PC-3 (cell line): ENCODE measurements around the gene RAB1A. TPM values are rescaled to one million over a fixed set of nuclear protein-coding genes. Genes with fewer than 3 reads are reported as not detected.

Experiments
- ATAC-seq: fragments of 200-7000 bp; cut with Tn5 transposase; 2 replicates; pipeline ENCODE4 v1.9.1; 2020; ENCODE audit warnings: mild to moderate bottlenecking, moderate library complexity
- Bru-seq: library from RNA; stranded (reverse); fragments of 400-500 nt; gene quantifications from one replicate; lab custom pipeline; 2021; lab: Mats Ljungman, UMichigan
- BruChase-seq, 2 experiments: library from RNA; stranded (reverse); fragments of 400-500 nt; gene quantifications; one replicate each; lab custom pipeline; 2021; lab: Mats Ljungman, UMichigan
- BruUV-seq: library from RNA; stranded (reverse); fragments of 400-500 nt; replicated peaks from 2 replicates; lab custom pipeline; 2021; lab: Mats Ljungman, UMichigan
- CTCF ChIA-PET: fragments of 300-600 bp; sonication (Branson Sonifier 250); formaldehyde crosslinking; loops from one replicate; lab custom pipeline; 2022; ENCODE audit warnings: antibody characterized with exemption; lab: Charles Lee
- POLR2A ChIA-PET: fragments of 300-600 bp; sonication (Branson Sonifier 250); formaldehyde crosslinking; loops from one replicate; lab custom pipeline; 2022; ENCODE audit warnings: antibody characterized with exemption; ENCODE audit not compliant: unreplicated experiment; lab: Charles Lee
- DNase-seq: peaks from one replicate; pipeline ENCODE4 v3.0.0-alpha.2; 2015
- H2AFZ ChIP-seq: fragments of 300-600 bp; sonication (generic); 2 replicates; pipeline ENCODE4 v1.6.0; 2016; ENCODE audit warnings: antibody characterized with exemption, low read length
- H3F3A ChIP-seq: fragments of 300-600 bp; sonication (generic); one replicate; pipeline ENCODE4 v1.6.0; 2017; ENCODE audit warnings: antibody characterized with exemption, low read length, control low read depth, mild to moderate bottlenecking; ENCODE audit not compliant: unreplicated experiment
- H3K27ac ChIP-seq: fragments of 300-600 bp; sonication (generic); 2 replicates; pipeline ENCODE4 v1.5.1; 2016; ENCODE audit warnings: mild to moderate bottlenecking, low read length
- H3K27me3 ChIP-seq: fragments of 300-600 bp; sonication (generic); 2 replicates; pipeline ENCODE4 v1.6.1; 2016; ENCODE audit warnings: low read length, mixed read lengths
- H3K36me3 ChIP-seq: fragments of 300-600 bp; sonication (generic); 2 replicates; pipeline ENCODE4 v1.6.1; 2016; ENCODE audit warnings: low read depth, mixed run types, low read length, mixed read lengths
- H3K4me1 ChIP-seq: fragments of 300-600 bp; sonication (generic); 2 replicates; pipeline ENCODE4 v1.5.1; 2016; ENCODE audit warnings: low read length; ENCODE audit not compliant: insufficient read depth
- H3K4me2 ChIP-seq: fragments of 300-600 bp; sonication (generic); 2 replicates; pipeline ENCODE4 v1.6.0; 2016; ENCODE audit warnings: low read length
- H3K4me3 ChIP-seq: fragments of 300-600 bp; sonication (generic); 2 replicates; pipeline ENCODE4 v1.5.1; 2016; ENCODE audit warnings: mild to moderate bottlenecking, low read length, mixed read lengths
- H3K79me2 ChIP-seq: fragments of 300-600 bp; sonication (generic); 2 replicates; pipeline ENCODE4 v1.6.1; 2017; ENCODE audit warnings: low read length, mixed read lengths
- H3K9ac ChIP-seq: fragments of 300-600 bp; sonication (generic); 2 replicates; pipeline ENCODE4 v1.6.0; 2016; ENCODE audit warnings: mild to moderate bottlenecking, low read length
- H3K9me2 ChIP-seq: fragments of 300-600 bp; sonication (generic); replicated peaks from 2 replicates; pipeline ENCODE4 v1.6.1; 2016; ENCODE audit warnings: mixed run types, low read length, mixed read lengths
- H3K9me3 ChIP-seq: fragments of 300-600 bp; sonication (generic); 2 replicates; pipeline ENCODE4 v1.6.1; 2016; ENCODE audit warnings: low read length, mixed read lengths
- H4K20me1 ChIP-seq: fragments of 300-600 bp; sonication (generic); 2 replicates; pipeline ENCODE4 v1.6.1; 2016; ENCODE audit warnings: low read length, mixed read lengths
- EZH2 ChIP-seq: fragments of 300-600 bp; sonication (generic); IDR thresholded peaks from one replicate; pipeline ENCODE4 v1.6.1; 2017; ENCODE audit warnings: antibody characterized with exemption, mild to moderate bottlenecking, low read length; ENCODE audit not compliant: unreplicated experiment
- EZH2phosphoT487 ChIP-seq: fragments of 300-600 bp; sonication (generic); IDR thresholded peaks from 2 replicates; pipeline ENCODE4 v1.6.1; 2018; ENCODE audit warnings: mild to moderate bottlenecking, antibody characterized with exemption, low read length, borderline replicate concordance
- intact Hi-C: fragments of 100-400 bp; cut with micrococcal nuclease; formaldehyde crosslinking; loops from 2 replicates; pipeline ENCODE4 v1.9.0; 2023
- long read RNA-seq: library from polyadenylated mRNA; unstranded; transcript quantifications from one replicate; pipeline ENCODE4 v2.0.0, GENCODE V29; 2021; ENCODE audit not compliant: unreplicated experiment
- total RNA-seq: library from RNA; depleted of rRNA; stranded (reverse); fragments of >200 nt; gene quantifications from 2 replicates; pipeline ENCODE4 v1.2.3, GENCODE V29; 2014; rRNA removed
- TF ChIP-seq, protein P1 (sequence below): fragments of 300-600 bp; sonication (generic); conservative IDR thresholded peaks from 2 replicates; pipeline ENCODE4 v1.5.1; 2017; ENCODE audit warnings: antibody characterized with exemption, low read depth, mild to moderate bottlenecking, low read length

RAB1A gene
- total RNA-seq (96.9 and 97.3 TPM in 2 replicates), Bru-seq, nascent RNA (percentile 96 among the genes with signal in this experiment), BruChase-seq, experiment 1, labeled RNA remaining after a 6-hour chase (percentile 97 among the genes with signal in this experiment), BruChase-seq, experiment 2, labeled RNA remaining after a 2-hour chase (percentile 97 among the genes with signal in this experiment)
- long read RNA-seq, transcript RAB1A-203 (6 exons, 2,447 nt): major isoform, 231 of 277 reads
- long read RNA-seq, partial matches to known transcripts: 3 of 277 reads
- long read RNA-seq, other reads (novel, unspliced or antisense): 38 of 277 reads

DNA sequence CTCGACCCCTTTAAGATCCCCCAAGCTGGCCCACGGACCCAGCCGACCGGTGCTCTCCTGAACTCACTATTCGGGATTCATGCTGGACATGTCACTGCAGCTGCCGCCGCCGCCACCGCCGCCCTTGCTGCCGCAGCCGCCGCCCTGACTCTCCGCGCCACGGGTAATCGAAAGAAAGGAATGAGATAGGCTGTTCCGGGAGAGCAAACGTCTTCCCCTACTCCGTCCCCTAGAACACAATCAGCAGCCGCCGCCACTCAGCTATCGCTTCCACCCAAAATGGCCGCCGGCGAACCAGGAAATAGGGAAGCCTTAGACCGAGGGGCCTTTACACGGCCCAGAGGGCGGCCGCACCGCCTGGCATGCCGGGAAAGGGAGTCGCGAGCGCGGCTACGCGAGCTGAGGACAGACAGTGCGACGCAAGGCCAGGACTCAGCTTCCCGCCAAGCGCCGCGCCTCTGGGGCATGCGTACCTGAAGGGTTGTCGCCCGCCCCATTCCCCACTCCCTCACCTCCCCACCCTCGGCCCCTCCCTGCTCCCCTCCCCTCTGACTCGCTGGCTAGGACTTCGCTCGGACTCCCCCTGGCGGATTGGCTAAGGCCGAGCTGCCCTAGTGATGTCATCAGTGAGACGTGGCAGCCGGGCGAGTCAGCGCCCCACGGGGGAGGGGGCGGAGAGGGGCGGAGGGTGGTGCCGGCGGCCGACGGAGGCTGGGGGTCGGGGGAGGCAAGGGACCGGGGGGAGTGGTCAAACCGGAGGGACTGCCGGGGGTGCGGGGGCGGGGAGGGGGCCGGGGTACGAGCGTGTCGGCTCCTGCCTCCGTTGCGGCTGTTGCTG, at the start of gene RAB1A:
Gene RAB1A, minus strand, starts transcription at position 281 of the 838 bp plus-strand sequence. Its CDS starts 191 bp downstream, at position 90.
- Histone ChIP-seq H3K9me2 (no peaks in the 10 kb centered on the region), H4K20me1 (peaks cover 43% of the 10 kb centered on the region), H2AFZ (peak within 1 kb of the TSS; percentile 96), H3K9me3 (no peaks in the 10 kb centered on the region), H3K9ac (peak within 1 kb of the TSS; percentile 99), H3K4me2 (peak within 1 kb of the TSS; percentile 91), H3K36me3 (no peaks in the 10 kb centered on the region), H3K79me2 (peaks cover 49% of the 10 kb centered on the region), H3F3A (no peaks in the 10 kb centered on the region), H3K27me3 (no peaks in the 10 kb centered on the region), H3K4me1 (peaks cover 19% of the 10 kb centered on the region), H3K4me3 (peak within 1 kb of the TSS; percentile 100), H3K27ac (peak within 1 kb of the TSS; percentile 78)
- peak; percentile 97 for ATAC-seq
- TF ChIP-seq, protein P1, sequence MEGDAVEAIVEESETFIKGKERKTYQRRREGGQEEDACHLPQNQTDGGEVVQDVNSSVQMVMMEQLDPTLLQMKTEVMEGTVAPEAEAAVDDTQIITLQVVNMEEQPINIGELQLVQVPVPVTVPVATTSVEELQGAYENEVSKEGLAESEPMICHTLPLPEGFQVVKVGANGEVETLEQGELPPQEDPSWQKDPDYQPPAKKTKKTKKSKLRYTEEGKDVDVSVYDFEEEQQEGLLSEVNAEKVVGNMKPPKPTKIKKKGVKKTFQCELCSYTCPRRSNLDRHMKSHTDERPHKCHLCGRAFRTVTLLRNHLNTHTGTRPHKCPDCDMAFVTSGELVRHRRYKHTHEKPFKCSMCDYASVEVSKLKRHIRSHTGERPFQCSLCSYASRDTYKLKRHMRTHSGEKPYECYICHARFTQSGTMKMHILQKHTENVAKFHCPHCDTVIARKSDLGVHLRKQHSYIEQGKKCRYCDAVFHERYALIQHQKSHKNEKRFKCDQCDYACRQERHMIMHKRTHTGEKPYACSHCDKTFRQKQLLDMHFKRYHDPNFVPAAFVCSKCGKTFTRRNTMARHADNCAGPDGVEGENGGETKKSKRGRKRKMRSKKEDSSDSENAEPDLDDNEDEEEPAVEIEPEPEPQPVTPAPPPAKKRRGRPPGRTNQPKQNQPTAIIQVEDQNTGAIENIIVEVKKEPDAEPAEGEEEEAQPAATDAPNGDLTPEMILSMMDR: peak; percentile 15; the same call in 1 of the 2 replicates
- no peak for TF ChIP-seq EZH2phosphoT487
- peak; percentile 99 for DNase-seq
- ChIA-PET CTCF (interaction anchor here (0.6 to 1.4 kb wide), 10 partner anchors 8 to 379 kb away, joined by 3 to 11 read pairs (median 4); no protein-coding TSS in a partner anchor), POLR2A (interaction anchor here (0.5 to 1.2 kb wide), 9 partner anchors 24 to 988 kb away, joined by 4 to 17 read pairs (median 6); partner anchors contain the start of gene ACTR2)
- intact Hi-C loops: loop anchor here (1.0 to 2.0 kb wide), 4 partner anchors 39 to 97 kb away; partner anchors contain the start of gene ACTR2
- no TSS peak for BruUV-seq

DNA sequence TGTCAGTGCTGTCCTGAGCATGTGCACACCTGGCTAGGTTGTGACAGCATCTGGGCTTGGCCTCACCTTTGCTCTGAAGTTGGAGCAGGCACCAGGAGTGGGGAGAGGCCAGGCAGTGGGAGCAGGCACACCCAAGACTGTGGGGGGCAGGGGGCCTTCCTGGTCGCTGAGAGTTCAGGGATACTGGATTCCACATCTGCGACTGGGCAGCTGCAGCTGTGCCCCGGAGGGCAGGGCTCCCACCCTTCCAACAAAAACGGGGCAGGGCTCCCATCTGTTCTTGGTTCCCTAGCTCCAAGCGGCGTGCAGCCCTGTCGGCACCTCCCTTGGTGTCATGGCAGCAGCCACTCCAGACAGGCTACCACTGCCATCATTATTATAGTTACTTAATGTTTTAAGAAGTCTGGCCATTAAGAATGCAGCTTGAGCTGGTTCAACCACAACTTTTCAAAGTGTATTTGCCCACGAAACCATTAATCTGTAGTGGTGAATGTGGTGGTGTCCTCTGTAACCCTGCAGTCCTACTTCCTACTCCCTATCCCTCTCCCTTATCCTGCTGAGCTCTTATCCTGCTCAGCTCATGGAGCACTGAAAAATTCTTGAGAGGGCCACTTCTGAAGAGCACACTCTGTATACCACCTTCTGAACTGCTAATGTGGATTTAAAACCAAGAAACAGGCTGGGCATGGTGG, 48.0 kb upstream of the RAB1A start:
- Histone ChIP-seq H4K20me1 (no peaks in the 10 kb centered on the region), H3K79me2 (no peaks in the 10 kb centered on the region), H3K9me2 (no peaks in the 10 kb centered on the region), H3K4me1 (peaks cover 9% of the 10 kb centered on the region; the same call in 1 of the 2 replicates), H3K27me3 (no peaks in the 10 kb centered on the region), H3K9ac (no peak overlapping the region), H3F3A (no peaks in the 10 kb centered on the region), H3K36me3 (no peaks in the 10 kb centered on the region), H3K4me2 (no peak overlapping the region), H3K4me3 (no peak overlapping the region), H3K27ac (no peak overlapping the region), H3K9me3 (no peaks in the 10 kb centered on the region), H2AFZ (no peak overlapping the region)
- CTCF ChIA-PET: no interaction called here
- BruUV-seq: no TSS peak
- intact Hi-C loops: no loop called here
- DNase-seq: no peak
- no peak for TF ChIP-seq EZH2
- TF ChIP-seq, protein P1: no peak
- TF ChIP-seq EZH2phosphoT487: no peak
- ATAC-seq: no peak
- POLR2A ChIA-PET: interaction anchor here (1.2 kb wide), 1 partner anchor 48 kb away, joined by 17 read pairs; the partner anchor contains the start of gene RAB1A
